OCI-LY3 (cell line): ENCODE results near the gene TOLLIP.

Experiments
- H2AFZ ChIP-seq: fragments of 200-600, 300-600 bp; shearing (Covaris generic); 2 replicates; pipeline ENCODE4 v1.6.0; 2014; ENCODE audit warnings: antibody characterized with exemption, low read depth, low read length
- H3K27ac ChIP-seq: fragments of 200-600, 300-600 bp; sonication (generic); 2 replicates; pipeline ENCODE4 v1.5.1; 2014; ENCODE audit warnings: mild to moderate bottlenecking, low read length, moderate library complexity, mixed read lengths
- H3K27me3 ChIP-seq: fragments of 200-600, 300-600 bp; sonication (generic); 2 replicates; pipeline ENCODE4 v1.6.1; 2014; ENCODE audit warnings: low read depth, low read length, mixed read lengths
- H3K36me3 ChIP-seq: fragments of 200-600, 300-600 bp; sonication (generic); replicated peaks from 2 replicates; pipeline ENCODE3; 2014; ENCODE audit warnings: low read depth, low read length, mixed read lengths
- H3K4me1 ChIP-seq: fragments of 300-600, 200-600 bp; sonication (generic); 2 replicates; pipeline ENCODE4 v1.6.1; 2014; ENCODE audit warnings: low read length, mixed read lengths
- H3K4me2 ChIP-seq: fragments of 200-600, 300-600 bp; sonication (generic); 2 replicates; pipeline ENCODE4 v1.6.1; 2014; ENCODE audit warnings: low read length, mixed read lengths
- H3K4me3 ChIP-seq: fragments of 300-600, 200-600 bp; sonication (generic); 2 replicates; pipeline ENCODE4 v1.5.1; 2014; ENCODE audit warnings: antibody characterized with exemption, mild to moderate bottlenecking, low read length, moderate library complexity
- H3K79me2 ChIP-seq: fragments of 300-600, 200-600 bp; shearing (Covaris generic); 2 replicates; pipeline ENCODE4 v1.6.1; 2014; ENCODE audit warnings: mild to moderate bottlenecking, low read length, mixed read lengths
- H3K9ac ChIP-seq: fragments of 300-600, 200-600 bp; shearing (Covaris generic); 2 replicates; pipeline ENCODE4 v1.6.0; 2014; ENCODE audit warnings: mild to moderate bottlenecking, low read length, moderate library complexity
- H3K9me3 ChIP-seq: fragments of 200-600, 300-600 bp; shearing (Covaris generic); 2 replicates; pipeline ENCODE4 v1.6.1; 2014; ENCODE audit warnings: low read length, mixed read lengths; ENCODE audit not compliant: insufficient read depth
- H4K20me1 ChIP-seq: fragments of 200-600, 300-600 bp; sonication (generic); 2 replicates; pipeline ENCODE4 v1.6.1; 2016; ENCODE audit warnings: low read length, mixed read lengths; ENCODE audit not compliant: insufficient read depth
- EZH2phosphoT487 ChIP-seq: fragments of 200-600 bp; shearing (Covaris generic); IDR thresholded peaks from 2 replicates; pipeline ENCODE4 v1.6.1; 2018; ENCODE audit warnings: antibody characterized with exemption, mixed run types, low read depth
- TF ChIP-seq, protein P1 (sequence below): fragments of 200-600, 300-600 bp; sonication (generic); IDR thresholded peaks from 2 replicates; pipeline ENCODE4 v1.5.1; 2014; ENCODE audit warnings: antibody characterized with exemption, low read length, low read depth

Gene TOLLIP

GRCh38 chr11:1228921-1229451 is 80.4 kb downstream of the TOLLIP start:
- TF ChIP-seq EZH2phosphoT487 = no peak
- TF ChIP-seq, protein P1, sequence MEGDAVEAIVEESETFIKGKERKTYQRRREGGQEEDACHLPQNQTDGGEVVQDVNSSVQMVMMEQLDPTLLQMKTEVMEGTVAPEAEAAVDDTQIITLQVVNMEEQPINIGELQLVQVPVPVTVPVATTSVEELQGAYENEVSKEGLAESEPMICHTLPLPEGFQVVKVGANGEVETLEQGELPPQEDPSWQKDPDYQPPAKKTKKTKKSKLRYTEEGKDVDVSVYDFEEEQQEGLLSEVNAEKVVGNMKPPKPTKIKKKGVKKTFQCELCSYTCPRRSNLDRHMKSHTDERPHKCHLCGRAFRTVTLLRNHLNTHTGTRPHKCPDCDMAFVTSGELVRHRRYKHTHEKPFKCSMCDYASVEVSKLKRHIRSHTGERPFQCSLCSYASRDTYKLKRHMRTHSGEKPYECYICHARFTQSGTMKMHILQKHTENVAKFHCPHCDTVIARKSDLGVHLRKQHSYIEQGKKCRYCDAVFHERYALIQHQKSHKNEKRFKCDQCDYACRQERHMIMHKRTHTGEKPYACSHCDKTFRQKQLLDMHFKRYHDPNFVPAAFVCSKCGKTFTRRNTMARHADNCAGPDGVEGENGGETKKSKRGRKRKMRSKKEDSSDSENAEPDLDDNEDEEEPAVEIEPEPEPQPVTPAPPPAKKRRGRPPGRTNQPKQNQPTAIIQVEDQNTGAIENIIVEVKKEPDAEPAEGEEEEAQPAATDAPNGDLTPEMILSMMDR = no peak
- Histone ChIP-seq H2AFZ (no peak overlapping the region), H3K4me1 (no peaks in the 10 kb centered on the region), H3K4me3 (no peak overlapping the region), H3K27me3 (no peaks in the 10 kb centered on the region), H3K9ac (no peak overlapping the region), H3K79me2 (no peaks in the 10 kb centered on the region), H3K36me3 (no peaks in the 10 kb centered on the region), H3K4me2 (no peak overlapping the region), H3K27ac (no peak overlapping the region), H3K9me3 (no peaks in the 10 kb centered on the region), H4K20me1 (no peaks in the 10 kb centered on the region)

DNA sequence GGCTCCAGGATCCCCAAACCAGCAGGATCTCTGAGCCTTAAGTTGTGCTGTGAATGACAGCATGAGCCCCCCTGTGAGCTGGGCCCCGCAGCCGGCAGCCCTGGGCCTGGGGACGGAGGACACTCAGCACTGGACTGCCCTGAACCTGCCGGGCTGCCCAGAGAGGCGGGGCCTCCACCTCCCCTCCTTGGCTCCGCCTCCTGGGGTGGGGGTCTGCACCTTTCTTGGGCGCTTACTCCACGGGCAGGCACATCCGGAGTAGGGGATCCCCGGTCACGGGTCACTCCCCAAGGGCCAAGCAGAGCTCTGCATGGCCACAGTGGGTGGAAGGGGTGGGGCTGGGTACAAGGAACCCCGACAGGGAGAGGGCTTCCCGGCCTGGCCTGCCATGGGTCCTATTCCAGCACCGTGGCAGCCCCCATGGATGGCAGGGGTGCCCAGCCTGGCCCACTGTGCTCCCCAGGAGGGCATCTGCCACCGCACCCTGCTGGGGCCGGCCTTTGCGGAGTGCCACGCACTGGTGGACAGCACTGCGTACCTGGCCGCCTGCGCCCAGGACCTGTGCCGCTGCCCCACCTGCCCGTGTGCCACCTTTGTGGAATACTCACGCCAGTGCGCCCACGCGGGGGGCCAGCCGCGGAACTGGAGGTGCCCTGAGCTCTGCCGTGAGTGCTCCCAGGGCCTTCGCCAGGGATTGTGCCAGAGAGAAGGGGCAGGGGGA is 81.2 kb downstream of the TOLLIP start:
- no peaks in the 10 kb centered on the region for H3K79me2 ChIP-seq
- no peak overlapping the region for H2AFZ ChIP-seq
- H3K36me3 ChIP-seq = no peaks in the 10 kb centered on the region
- no peak overlapping the region for H3K27ac ChIP-seq
- H3K27me3 ChIP-seq = no peaks in the 10 kb centered on the region
- no peak overlapping the region for H3K9ac ChIP-seq
- H3K4me3 ChIP-seq = no peak overlapping the region
- H3K4me1 ChIP-seq = no peaks in the 10 kb centered on the region
- TF ChIP-seq EZH2phosphoT487 = no peak
- TF ChIP-seq, protein P1 = no peak
- H3K4me2 ChIP-seq = no peak overlapping the region
- H3K9me3 ChIP-seq = no peaks in the 10 kb centered on the region
- no peaks in the 10 kb centered on the region for H4K20me1 ChIP-seq

DNA sequence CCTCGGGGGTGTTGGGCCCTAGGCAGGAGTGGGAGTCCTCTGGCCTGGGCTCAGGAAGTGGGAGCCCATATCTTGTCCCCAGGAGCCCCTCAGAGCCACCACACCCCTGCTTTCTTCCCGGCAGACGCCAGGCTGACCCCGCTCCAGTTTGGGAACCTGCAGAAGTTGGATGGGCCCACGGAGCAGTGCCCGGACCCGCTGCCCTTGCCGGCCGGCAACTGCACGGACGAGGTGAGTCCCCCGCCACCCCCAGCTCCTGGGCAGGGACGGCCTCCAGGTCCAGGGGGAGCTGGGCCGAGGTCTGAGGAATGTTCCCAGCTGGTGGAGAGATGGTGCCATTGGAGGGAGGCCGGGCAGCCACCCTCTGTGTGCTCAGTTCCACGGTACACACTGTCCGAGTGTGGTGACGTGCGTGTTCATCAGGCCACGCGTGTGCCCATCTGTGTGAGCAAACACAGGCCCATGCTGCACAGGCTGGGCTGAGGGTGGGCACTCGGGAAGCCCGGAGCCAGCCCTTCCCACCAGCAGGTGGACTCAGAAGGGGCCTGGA is 81.8 kb downstream of the TOLLIP start:
- no peaks in the 10 kb centered on the region for H3K9me3 ChIP-seq
- H2AFZ ChIP-seq = no peak overlapping the region
- no peaks in the 10 kb centered on the region for H3K79me2 ChIP-seq
- no peaks in the 10 kb centered on the region for H3K27me3 ChIP-seq
- H3K36me3 ChIP-seq = no peaks in the 10 kb centered on the region
- no peak overlapping the region for H3K4me3 ChIP-seq
- H3K4me1 ChIP-seq = no peaks in the 10 kb centered on the region
- no peak overlapping the region for H3K27ac ChIP-seq
- H3K9ac ChIP-seq = no peak overlapping the region
- no peak overlapping the region for H3K4me2 ChIP-seq
- no peak for TF ChIP-seq EZH2phosphoT487
- TF ChIP-seq, protein P1 = no peak
- no peaks in the 10 kb centered on the region for H4K20me1 ChIP-seq

DNA sequence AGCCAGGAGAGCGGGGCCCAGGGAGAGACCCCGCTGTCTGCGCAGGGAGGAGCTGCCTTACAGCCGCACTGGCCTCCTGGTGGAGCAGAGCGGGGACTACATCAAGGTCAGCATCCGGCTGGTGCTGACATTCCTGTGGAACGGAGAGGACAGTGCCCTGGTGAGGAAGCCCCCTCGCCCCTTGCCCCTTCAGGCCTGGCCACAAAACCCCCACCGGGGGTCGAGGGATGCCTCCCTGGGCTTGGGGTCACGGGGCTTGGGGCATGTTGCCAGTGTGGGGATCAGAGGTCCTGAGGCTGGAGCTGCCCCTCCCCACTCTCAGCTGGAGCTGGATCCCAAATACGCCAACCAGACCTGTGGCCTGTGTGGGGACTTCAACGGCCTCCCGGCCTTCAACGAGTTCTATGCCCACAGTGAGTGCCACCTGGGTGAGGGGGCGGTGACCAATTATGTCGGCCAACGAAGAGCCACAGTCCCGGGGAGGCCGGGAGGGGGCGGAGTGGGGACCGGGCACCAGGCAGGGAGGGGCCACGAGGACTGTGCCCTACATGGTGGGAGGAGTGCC is 82.4 kb downstream of the TOLLIP start:
- no peaks in the 10 kb centered on the region for H3K79me2 ChIP-seq

More for the DNA sequence above, 82.4 kb downstream of the TOLLIP start:
- no peak overlapping the region for H3K9ac ChIP-seq
- H3K27me3 ChIP-seq = no peaks in the 10 kb centered on the region
- H3K4me1 ChIP-seq = no peaks in the 10 kb centered on the region
- H3K27ac ChIP-seq = no peak overlapping the region
- H3K4me2 ChIP-seq = no peak overlapping the region
- no peak for TF ChIP-seq EZH2phosphoT487
- TF ChIP-seq, protein P1 = no peak
- no peaks in the 10 kb centered on the region for H4K20me1 ChIP-seq
- H2AFZ ChIP-seq = no peak overlapping the region
- no peaks in the 10 kb centered on the region for H3K9me3 ChIP-seq
- no peak overlapping the region for H3K4me3 ChIP-seq
- H3K36me3 ChIP-seq = no peaks in the 10 kb centered on the region
